Loucy (cell line): ENCODE results near the gene ARHGAP26.

Source experiments
- CTCF ChIP-seq: fragments of 200-600 bp; sonication (generic); conservative IDR thresholded peaks from 2 replicates; pipeline ENCODE4 v1.5.1; 2014; ENCODE audit warnings: mild to moderate bottlenecking, antibody characterized with exemption, low read length
- EZH2phosphoT487 ChIP-seq: fragments of 200-600 bp; IDR thresholded peaks from 2 replicates; pipeline ENCODE4 v1.6.1; 2018; ENCODE audit warnings: antibody characterized with exemption, mild to moderate bottlenecking, moderate library complexity, borderline replicate concordance

GRCh38 chr5:142779163-142779840 lies 9.1 kb downstream of the ARHGAP26 start:
- TF ChIP-seq CTCF: no peak
- no peak for TF ChIP-seq EZH2phosphoT487
